Measurements from ENCODE around the gene ARHGAP24. TPM values are rescaled to one million over a fixed set of nuclear protein-coding genes. Genes with fewer than 3 reads are reported as not detected.

Gene ARHGAP24
- total and polyA plus RNA-seq, 2 of the 13 experiments (the other 11 are each of a cell fraction or from before 2014, with no cell fraction given) = 0.07 to 0.55 TPM

GRCh38 chr4:86001591-86001990 is 526.6 kb downstream of the ARHGAP24 start (continued):
- TF ChIP-seq PRDM4 (CRISPR knock-in tag; IDR thresholded peaks at IDR 0.05; ENCODE audit: borderline replicate concordance) = no peak
- no peak for TF ChIP-seq KDM1A (CRISPR knock-in tag; IDR thresholded peaks at IDR 0.05)
- TF ChIP-seq ZNF124 (CRISPR knock-in tag; IDR thresholded peaks at IDR 0.05) = no peak
- no peak for TF ChIP-seq FOXP1 (IDR thresholded peaks at IDR 0.05)
- TF ChIP-seq FOXP1 (CRISPR knock-in tag; IDR thresholded peaks at IDR 0.05) = no peak
- no peak for TF ChIP-seq DMAP1 (CRISPR knock-in tag; IDR thresholded peaks at IDR 0.05)
- TF ChIP-seq ZNF691 (CRISPR knock-in tag; IDR thresholded peaks at IDR 0.05; ENCODE audit: borderline replicate concordance, low read depth) = no peak
- TF ChIP-seq HBP1 (CRISPR knock-in tag; IDR thresholded peaks at IDR 0.05; ENCODE audit: low read depth) = no peak
- TF ChIP-seq MAFK (conservative IDR thresholded peaks at IDR 0.05 in 1 of 2, IDR thresholded peaks at IDR 0.05 in 1 of 2; ENCODE audit: low read length in 2 of 2) = no peak
- no peak for TF ChIP-seq KLF15 (CRISPR knock-in tag; IDR thresholded peaks at IDR 0.05; ENCODE audit: borderline replicate concordance)
- no peak for TF ChIP-seq ZNF18 (CRISPR knock-in tag; IDR thresholded peaks at IDR 0.05; ENCODE audit: insufficient replicate concordance)
- TF ChIP-seq ONECUT2 (CRISPR knock-in tag; IDR thresholded peaks at IDR 0.05) = no peak
- TF ChIP-seq ZNF558 (CRISPR knock-in tag; IDR thresholded peaks at IDR 0.05; ENCODE audit: borderline replicate concordance) = no peak
- TF ChIP-seq ZNF362 (CRISPR knock-in tag; IDR thresholded peaks at IDR 0.05; ENCODE audit: borderline replicate concordance) = no peak
- no peak for TF ChIP-seq LRRFIP1 (CRISPR knock-in tag; conservative IDR thresholded peaks at IDR 0.05)

All from HepG2 (cell line).